GM18870 (cell line): ENCODE results near the gene COMMD3.
"Not testable (repeated sequence)": the region's sequence is repeated elsewhere in the genome, so short reads cannot be mapped to it uniquely, and the experiment has no call there.

Experiments
- ATAC-seq: cut with Tn5 transposase; IDR thresholded peaks from one replicate; pipeline ENCODE4 v1.9.1; 2021; ENCODE audit warnings: moderate library complexity; ENCODE audit not compliant: unreplicated experiment

Gene COMMD3

DNA sequence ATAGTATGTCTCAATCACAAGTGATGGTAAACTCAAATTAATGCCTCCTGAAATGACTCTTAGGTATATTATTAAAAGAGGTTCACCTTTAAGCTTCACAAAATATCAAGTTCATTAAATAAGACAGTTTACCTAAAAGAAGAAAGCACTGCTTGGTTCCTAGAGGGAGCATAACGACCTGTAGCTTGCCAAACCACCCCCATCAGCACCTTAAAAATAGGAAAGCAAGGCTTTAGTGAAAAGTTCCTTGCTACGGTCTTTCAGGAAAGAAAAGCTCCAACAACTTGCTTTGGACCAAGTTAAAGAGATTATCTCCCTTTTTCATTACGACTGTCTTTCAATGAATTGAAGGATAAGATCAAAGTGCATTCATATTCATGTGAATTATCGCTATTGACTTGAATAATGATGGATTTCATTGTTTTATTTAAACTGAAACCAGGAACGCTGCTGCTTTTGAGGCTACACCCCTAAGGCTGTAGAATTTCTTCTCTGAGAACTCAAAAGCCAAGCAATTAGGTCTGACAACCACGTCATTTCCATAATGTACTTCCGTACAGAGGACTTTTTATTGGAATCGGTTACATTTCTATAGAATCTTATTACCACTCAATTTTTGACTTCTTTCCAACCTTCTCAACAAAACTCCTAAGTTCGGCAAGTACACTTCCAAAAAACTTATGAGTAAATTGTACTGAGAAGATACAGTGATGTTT, 22.2 kb downstream of the COMMD3 start:
- ATAC-seq = no peak

DNA sequence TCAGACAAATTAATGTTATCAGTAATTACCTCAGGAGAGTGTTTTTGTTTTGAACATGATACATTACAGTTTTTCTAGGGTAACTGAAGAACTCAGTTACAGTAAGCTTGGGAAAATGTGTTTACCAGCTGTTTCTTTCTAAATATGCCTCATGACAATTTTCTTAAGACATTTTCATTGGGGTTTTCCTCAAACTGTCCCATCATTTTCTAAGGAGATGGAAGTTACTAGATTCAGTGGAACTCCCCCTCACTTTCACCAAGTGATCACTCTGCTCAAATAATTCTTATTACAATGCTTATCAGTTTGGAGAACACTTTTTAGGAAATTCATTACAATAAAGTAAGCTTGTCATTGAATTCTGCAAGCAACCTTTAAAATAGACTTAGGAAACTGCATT, 22.7 kb downstream of the COMMD3 start:
- ATAC-seq = no peak

DNA sequence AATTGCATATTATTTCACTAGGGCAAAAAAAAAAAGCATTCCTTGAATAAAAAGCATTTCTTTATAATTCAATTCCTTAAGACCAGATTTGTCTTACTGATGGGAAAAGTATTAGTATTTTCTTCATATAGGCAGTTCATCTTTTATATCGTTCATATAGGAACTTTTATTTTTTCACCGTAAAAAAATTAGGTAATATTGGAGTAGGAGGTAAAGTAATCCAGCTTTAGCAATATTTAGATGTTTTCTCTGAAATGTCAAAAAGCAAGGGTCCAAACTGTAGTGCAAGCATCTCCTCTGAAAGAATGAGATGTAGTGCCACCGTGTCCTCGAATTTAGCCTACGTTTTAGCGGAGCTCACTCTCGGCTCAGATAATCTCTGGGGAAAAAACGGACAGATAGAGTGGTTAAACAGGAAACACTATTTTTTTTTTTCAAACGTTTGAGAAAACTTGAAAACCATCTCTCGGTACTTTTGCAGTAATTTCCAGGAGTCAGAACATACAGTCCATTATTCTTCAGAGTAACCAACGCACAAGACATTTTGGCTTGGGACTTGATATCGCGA, 23.7 kb downstream of the COMMD3 start:
- no peak for ATAC-seq

DNA sequence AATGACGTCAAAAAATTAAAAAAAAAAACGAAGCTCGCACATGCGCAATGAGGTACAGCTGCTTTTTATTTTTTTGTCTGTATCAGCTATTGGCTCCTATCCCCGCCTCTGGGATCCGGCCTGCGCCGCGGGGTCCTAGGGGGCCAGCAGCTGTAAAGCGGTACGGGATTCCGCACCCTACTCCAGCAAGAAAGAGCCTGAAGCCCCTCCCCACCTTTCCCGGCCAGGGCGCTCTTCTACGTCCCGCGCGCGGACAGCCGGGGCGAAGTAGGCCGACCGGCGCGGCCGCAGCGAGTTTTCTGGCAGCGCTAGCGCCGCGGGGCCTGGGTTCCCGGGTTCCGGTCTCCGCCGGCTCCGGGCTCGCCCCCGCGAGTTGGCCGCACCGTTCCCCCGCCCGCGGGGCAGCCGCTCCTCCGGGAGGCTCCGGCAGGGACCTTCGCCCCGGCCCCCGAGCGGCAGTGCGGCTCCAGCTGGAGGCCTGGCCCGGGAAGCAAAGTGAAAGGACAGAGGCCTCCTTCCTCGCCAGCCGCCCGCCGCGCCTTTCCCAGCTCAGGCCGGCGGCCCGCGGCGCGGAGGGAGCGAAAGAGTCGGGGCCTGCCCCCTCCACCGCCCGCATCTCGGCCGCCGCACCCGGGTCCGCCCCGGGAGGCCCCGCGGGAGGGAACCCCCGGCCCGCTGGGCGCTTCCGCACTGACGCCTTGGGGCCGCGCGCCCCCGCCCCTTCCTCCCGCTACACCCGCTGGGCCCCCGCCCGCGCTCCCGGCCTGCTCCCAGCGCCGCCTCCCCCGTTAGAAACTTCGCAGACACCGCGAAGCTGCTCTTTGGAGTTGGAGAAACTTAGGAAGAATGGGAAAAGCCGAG, 24.4 kb downstream of the COMMD3 start:
- ATAC-seq = no peak

DNA sequence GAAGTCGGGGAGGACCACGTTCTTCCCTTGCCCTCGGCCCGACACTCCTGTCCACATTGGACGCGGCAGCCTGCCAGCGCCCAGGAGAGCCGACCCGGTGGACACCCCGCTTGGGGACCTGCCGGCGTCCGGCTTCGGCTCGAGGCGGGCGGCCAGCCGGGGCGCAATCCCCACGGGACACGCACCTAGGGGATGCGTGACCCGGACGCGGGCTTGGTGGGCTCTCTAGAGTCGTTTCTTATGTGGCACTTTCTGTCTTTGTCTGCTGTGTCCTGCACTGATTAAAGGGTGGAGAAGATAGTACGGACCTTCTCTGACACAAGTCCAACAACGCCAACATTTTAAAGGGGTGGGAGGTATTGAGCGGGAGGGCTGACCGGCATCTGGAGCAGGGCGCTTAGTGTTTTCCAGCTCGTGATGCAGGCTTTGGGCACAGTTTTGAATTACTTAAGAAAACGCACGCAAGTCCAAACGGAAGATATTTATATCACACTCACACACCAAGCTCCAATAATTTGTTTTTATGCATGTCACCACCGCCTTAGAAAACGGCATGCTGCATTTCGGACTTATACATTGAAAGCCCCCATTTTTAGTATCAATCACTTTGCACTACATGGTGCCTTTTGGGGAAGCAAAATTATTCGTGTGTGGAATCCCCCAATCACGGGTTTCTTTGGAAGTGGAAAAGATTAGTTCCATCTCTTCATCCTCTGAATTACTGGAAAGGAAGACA, 25.2 kb downstream of the COMMD3 start:
- no peak for ATAC-seq

DNA sequence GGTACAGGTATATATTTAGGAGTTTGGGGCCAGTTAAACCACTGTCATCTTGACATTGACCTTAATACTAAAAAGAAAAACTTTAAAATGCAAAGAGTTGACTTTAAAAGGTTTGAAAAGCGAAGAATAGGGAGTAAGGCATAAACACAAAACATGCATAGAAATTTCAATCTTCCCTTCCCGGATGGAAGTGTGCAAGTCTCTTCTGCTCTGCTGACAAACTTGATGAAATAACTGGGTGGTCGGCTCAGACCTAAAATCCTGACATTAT, 25.7 kb downstream of the COMMD3 start:
- ATAC-seq = no peak

DNA sequence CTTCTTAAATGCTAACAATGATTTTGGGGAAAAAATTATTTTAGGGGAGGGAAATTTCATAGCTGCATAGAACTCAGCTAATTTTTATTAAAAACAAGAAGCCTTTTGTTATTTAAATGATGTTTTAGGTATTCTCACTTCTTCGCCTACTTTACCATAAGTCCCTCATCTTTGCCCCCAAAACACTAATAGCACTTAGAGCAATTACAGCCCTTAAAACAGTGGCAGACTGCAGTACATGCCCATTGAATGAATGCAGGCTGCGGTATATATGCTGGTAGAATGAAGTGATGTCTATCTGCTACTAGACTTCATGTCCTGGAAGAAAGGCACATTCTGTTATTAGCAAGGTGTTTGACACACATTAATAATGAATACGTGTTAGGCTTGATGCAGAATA, 26.2 kb downstream of the COMMD3 start:
- no peak for ATAC-seq

DNA sequence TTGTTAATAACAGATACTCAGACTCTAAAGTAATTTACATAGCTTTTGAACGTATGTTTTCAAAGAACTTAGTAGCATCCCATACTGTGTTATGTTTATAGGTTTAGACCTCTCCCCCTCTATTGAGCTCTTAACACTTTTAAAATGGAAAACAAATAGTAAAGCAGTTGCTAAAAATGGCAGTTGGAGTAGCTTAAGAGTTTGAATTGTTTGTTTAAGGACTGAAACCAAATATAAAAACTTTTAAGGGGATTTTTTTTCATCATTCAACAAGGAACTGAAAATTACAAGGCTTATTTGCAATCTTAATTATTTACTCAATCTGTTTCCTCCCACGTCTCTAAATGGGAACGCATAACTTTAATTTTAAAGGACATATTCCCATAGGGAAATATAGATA, 27.5 kb downstream of the COMMD3 start:
- peak; percentile 30 for ATAC-seq

DNA sequence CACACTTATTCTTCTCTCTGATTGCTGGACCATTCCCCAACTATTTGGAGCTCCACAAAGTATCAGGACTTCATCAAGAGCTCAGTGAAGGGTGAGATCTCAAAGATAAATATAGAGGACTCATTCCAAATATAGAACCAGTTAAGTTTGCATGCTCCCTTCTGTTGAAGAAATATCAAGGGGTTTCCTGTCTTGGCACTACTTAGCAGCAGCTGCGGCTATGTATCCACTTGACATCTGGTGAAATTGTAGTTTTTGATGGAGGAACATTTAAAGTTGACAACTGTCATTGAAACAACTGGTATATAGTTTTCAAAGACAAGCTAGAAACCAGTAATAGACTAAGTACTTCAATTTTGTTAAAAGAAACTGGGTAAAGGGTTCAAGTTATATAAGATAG, 28.1 kb downstream of the COMMD3 start:
- ATAC-seq = peak; percentile 18

DNA sequence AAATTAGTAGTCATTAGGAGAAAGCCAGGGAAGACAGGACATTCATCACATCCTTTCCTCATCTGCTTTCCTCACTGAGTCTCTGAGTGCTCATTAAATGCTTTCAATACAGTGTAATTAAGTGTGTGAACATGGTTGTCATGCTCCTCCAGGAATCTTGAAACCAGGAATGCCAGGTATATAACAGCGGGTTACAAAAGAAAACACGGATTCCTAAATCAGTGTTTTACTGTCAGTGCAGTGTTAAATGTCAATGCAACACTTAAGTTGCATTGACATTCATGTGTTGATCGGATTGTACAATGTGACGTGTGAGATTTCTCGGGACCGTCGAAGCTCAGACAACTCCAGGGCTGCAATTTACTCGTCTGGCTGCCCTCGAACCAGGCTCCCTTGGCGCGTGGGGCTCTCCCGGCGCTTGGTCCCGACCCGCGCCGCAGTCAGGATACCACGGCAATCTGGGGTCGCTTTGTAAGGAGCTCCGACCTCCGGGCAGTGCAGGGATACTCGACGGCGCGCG, 28.7 kb downstream of the COMMD3 start:
- no peak for ATAC-seq

DNA sequence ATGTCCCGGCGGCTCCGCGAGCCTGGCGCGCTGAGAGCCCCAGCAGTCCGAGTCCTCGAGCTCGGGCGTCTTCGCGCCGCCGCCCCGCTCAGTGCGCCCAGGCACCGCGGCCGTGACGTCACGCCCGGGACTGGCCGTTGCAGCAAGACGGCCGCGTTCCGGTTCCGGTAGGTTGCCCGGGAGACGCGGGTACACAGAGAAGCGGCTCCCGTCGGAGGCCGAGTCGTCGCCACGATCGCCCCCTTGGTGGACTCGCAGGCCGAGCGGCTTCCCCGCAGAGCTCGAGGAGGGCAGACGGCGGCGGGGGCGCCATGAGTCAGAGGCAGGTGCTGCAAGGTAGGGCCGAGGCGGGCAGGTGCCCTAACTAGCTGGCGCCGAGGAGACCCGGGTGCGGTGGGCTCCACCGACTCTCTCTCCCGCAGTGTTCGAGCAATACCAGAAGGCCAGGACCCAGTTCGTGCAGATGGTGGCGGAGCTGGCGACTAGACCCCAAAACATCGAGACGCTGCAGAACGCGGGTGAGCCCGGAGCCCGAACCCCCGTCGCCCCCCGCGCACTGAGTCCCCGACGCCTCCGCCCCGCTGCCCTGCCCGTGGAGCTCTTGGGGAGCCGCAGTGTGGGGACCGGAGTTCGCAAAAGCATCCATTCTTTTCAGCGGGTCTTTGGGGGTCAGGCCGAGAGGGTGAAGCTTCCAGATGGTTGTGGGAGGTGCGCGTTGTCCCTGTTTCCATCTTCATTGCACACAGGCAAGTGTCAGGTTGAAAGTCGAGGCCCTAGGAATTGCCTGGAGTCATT, 29.3 kb downstream of the COMMD3 start, which contains the start of gene SPAG6:
TSS of gene SPAG6 (plus strand) at position 196 of the 795 bp plus-strand sequence. CDS start at position 312, 116 bp downstream.
- no peak for ATAC-seq

DNA sequence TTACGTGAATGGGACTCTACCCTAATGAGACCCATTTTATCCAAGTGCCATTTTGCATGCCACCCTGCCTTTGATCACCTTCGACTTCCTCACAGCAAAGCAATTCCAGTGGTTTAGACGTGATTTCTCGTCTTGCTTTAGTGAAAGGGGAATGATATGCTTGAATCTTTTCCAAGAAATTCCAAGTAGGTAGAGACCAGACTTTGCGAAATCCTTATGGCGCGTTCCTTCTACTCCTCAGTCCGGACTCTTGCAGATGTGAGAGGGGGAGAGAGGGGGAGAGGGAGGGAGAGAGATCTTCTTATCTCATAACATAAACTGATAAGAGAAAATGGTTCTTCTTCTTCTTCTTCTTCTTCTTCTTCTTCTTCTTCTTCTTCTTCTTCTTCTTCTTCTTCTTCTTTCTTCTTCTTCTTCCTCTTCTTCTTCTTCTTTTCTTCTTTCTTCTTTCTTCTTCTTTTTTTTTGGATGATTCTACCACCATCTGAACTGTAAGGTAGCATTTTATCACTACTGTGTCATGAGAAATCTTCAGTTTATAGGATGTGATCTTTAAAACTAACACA, 30.0 kb downstream of the COMMD3 start:
- no peak for ATAC-seq

DNA sequence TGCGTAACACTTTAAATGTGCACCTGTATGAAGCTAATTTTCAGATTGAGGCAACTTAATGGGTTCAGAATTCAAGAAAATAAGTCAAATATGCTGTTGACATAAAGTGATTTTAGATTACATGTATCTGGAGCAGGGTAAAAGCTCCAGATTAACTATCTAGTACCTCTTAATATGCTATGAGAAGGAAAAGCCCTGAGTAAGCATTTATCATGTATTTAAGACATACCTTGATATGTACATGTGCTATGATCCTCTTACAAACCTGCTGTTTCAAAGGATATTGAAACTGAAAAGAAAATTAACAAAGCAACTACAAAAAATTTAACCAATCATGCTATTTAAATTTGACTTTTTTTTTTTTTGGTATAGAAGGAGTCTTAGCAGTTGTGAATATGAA, 33.6 kb downstream of the COMMD3 start:
- ATAC-seq = no peak

DNA sequence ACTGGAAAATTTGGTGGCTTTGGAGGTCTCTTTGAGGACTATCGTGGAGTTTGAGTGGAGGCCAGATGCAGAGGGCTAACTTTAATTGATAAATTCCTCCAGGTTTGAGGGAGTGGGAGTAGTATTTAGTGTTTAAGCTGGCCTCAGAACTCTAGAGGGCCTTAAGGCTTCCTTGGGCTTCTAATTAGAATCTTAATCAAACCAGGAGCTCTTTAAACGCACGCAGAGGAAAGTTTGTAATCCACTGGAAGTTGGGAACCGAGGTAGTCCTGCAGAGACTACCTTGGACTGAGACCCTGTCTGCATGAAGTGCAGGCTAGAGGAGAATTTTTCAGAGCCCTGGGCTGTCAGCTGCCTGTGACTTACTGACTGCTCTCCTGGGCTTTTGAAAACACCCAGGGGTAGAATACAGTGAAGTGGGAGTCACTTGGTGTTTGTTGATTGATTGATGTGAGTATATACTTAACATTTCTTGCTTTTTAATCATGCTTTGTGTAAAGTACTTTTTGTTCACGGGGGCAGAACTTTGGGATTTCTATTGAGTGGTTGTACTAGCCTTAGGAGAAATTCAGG, 35.0 kb downstream of the COMMD3 start:
- no peak for ATAC-seq

DNA sequence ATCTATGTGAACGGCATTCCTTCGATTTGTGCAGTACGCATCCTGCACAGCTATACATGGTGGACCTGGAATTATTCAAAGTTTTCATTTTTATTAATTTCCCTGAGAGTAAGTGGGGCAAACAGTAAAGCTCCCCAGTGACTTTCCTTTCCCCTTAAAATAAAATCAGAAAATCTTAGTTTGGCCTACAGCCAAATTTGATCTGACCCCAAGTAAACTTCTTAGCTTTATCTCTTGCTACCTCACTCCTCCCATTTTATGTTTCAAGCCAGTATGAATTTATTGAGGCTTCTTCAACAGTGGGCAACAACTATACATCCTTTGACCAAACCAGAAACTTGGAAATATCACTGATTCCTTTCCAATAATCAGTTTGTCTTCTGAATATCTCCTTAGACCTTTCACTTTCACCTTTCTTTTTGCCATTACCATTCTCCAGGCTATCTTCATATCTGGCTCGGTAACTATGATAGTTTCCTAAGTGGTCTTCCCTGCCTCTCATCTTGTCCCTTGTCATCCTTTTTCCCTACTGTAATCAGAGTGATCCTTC, 40.2 kb downstream of the COMMD3 start:
- no peak for ATAC-seq

DNA sequence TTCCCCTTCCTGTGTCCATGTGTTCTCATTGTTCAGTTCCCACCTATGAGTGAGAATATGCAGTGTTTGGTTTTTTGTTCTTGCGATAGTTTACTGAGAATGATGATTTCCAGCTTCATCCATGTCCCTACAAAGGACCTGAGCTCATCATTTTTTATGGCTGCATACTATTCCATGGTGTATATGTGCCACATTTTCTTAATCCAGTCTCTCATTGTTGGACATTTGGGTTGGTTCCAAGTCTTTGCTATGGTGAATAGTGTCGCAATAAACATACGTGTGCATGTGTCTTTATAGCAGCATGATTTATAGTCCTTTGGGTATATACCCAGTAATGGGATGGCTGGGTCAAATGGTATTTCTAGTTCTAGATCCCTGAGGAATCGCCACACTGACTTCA, 41.6 kb downstream of the COMMD3 start:
- not testable (repeated sequence) for ATAC-seq

DNA sequence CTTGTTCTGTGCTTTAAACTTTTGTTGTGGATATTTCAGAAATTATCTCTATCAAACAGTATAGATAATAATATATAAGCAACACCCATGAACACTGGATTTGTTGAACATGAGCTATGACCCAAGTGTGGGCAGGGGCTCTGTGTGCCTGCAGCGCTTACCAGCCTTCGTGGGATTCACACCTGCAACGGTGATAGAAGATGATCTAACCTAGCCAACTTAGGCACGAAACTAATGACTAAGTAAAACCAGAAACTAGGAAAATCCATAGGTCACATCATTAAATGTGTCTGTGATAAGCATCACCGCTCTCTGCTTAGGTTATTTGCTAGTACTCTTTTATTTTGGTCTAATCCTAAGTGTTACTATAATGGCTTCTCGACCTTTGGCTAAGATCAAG, 47.1 kb downstream of the COMMD3 start:
- ATAC-seq = no peak

DNA sequence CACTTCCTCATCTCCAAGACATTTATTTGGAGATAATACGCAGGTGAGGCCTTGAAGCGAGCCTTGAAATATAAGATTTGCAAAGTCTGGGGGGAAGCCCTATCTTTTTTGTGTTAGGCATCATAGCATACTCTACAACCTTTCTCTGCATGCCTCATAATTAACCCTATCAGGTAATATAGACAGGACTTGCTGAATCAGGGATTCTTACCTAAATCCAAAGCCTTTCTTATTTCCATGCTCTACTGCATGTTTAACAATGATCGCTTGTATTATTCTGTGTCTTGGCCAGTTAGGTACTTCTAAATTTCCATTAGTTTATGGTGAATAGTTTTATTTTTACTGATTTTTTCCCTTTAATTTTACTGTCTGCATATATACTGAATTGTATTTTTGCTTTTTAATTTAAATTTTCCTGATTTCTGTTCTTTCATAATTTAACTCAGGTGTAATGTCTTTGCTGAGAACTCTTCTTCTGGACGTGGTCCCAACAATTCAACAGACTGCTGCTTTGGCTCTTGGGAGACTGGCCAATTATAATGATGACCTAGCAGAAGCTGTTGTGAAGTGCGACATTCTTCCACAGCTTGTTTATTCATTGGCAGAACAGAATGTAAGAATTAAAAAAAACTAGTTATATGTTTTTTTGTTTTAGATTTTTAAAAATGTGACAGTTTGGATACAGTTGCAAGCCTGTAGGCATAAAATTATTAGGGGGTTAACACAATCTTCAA, 48.4 kb downstream of the COMMD3 start:
- ATAC-seq = no peak

DNA sequence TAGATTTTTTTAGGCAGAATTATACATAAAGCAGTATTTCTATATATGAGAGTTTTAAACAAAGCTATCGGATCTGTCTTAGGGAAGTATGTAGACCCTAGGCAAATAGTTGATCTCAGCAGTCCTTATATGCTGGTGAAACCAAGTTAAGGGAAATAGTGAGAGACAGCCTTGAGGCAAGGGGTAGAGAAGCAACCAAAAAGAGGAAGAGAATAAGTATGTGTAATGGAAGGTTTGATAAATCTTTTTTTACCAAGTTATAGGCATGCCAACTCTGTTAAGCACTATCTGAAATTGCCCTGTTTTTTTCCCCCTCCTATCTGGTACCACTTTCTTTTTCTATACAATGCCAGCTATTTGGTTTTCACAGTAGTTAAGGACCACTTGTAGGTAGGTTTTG, 49.0 kb downstream of the COMMD3 start:
- peak; percentile 47 for ATAC-seq
